Rectal smooth muscle tissue (tissue), 1 donor: ENCODE measurements around the gene TMF1.

Experiments used
- H3K27ac ChIP-seq: one replicate; pipeline ENCODE4 v1.7.0; 2013; ENCODE audit warnings: low read depth, low read length, inconsistent platforms
- H3K27me3 ChIP-seq: one replicate; pipeline ENCODE4 v1.7.0; 2013; ENCODE audit warnings: low read length; ENCODE audit not compliant: control insufficient read depth, insufficient read depth
- H3K36me3 ChIP-seq: one replicate; pipeline ENCODE4 v1.7.0; 2013; ENCODE audit warnings: low read length; ENCODE audit not compliant: control insufficient read depth, insufficient read depth
- H3K4me1 ChIP-seq: one replicate; pipeline ENCODE4 v1.7.0; 2013; ENCODE audit warnings: low read length; ENCODE audit not compliant: control insufficient read depth, insufficient read depth
- H3K4me3 ChIP-seq: one replicate; pipeline ENCODE4 v1.7.0; 2013; ENCODE audit warnings: low read length
- H3K9ac ChIP-seq: one replicate; pipeline ENCODE4 v1.7.0; 2013; ENCODE audit warnings: low read length

The TMF1 gene

DNA sequence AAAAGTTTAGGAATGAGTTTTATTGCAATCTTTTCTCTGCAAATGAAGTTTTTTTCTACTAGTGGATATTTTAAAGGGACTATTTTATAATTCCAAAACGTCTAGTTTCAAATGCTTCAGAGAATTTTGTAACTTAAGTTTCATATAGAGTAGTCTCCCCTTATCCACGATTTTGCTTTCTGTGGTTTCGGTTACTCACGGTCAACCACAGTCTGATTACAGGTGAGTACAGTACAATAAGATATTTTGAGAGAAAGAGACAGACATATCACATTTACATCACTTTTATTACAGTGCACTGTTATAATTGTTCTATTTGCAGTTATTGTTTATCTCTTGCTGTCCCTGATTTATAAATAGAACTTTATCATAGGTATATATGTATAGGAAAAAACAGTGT is 31.3 kb downstream of the TMF1 start:
- H3K36me3 ChIP-seq: peaks cover 12% of the 10 kb centered on the region
- H3K27ac ChIP-seq: no peak overlapping the region
- no peaks in the 10 kb centered on the region for H3K27me3 ChIP-seq
- H3K9ac ChIP-seq: no peak overlapping the region
- no peak overlapping the region for H3K4me3 ChIP-seq
- no peaks in the 10 kb centered on the region for H3K4me1 ChIP-seq

DNA sequence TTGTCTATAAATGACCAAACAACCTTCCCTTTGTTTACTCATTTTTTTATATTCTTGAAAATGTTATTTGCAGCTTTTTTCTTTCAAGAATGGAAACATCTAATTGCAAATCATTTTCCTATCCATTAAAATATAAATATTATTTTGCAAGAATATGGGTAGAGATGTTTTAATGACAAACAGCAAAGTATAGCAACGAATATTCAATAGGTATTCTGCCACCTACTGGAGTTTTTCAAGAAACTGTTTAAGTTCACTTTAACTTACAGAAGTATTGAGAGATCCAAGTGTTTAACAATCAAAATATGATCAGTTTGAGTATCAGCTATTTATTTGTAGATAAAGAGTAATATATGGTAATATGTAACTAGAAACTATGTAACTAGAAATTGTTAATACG is 31.7 kb downstream of the TMF1 start:
- Histone ChIP-seq H3K4me1 (no peaks in the 10 kb centered on the region), H3K9ac (no peak overlapping the region), H3K4me3 (no peak overlapping the region), H3K36me3 (peaks cover 11% of the 10 kb centered on the region), H3K27ac (no peak overlapping the region), H3K27me3 (no peaks in the 10 kb centered on the region)

DNA sequence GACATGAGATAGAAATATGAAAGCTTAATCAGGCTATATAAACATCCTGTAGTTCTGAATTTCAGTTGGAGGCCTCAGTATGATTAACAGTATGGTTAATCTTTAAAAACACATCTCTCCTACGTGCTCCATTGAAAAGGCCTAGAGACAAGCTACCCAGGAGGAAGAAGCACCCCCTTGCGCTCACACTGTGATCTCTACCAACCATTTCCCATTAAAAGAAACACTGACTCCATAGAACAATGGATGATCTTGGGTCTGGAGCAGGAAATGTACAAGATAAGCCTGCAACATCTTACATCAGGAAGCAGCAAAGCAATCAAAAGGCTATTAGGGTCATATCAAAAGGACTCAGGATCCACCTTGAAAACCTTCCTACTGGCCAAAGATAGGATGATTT is 35.2 kb downstream of the TMF1 start:
- H3K36me3 ChIP-seq: peaks cover 2% of the 10 kb centered on the region
- no peak overlapping the region for H3K9ac ChIP-seq
- H3K27me3 ChIP-seq: no peaks in the 10 kb centered on the region
- no peak overlapping the region for H3K4me3 ChIP-seq
- H3K27ac ChIP-seq: no peak overlapping the region
- H3K4me1 ChIP-seq: peaks cover 2% of the 10 kb centered on the region

- H3K4me1 ChIP-seq: peaks cover 3% of the 10 kb centered on the region
- H3K36me3 ChIP-seq: peaks cover 2% of the 10 kb centered on the region
- H3K27me3 ChIP-seq: no peaks in the 10 kb centered on the region
- no peak overlapping the region for H3K4me3 ChIP-seq
- no peak overlapping the region for H3K9ac ChIP-seq
- no peak overlapping the region for H3K27ac ChIP-seq
These were observed 36.0 kb downstream of the TMF1 start for GRCh38 chr3:69016102-69016501.

DNA sequence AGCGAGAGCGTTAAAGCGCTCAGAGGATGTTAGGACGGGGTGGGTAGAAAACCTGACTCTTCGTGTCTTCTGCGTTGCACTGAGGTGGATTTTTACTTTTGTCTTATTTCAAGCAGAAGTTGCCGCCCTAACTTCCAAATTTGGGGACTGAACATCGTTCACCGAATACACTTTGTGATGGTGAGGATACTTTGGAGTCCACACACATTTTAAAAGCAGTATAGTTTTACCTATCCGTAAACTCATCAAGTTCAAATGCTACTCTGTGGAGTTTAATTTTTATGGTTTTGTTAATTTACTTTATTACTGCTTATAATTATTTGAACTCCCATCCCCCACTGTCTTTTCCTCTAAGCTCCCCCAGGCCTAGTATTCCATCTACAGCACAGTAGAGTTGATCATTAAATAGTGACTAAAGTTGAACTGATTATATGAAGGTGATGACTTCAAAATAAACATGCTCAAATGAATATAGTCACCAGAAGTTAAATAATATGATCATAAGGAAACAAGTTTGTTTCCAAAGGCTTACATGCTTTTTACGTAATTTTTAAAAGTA is 38.0 kb downstream of the TMF1 start:
- Histone ChIP-seq H3K4me3 (peak overlapping the region; percentile 88), H3K4me1 (peaks cover 9% of the 10 kb centered on the region), H3K27ac (peak overlapping the region; percentile 96), H3K36me3 (peaks cover 2% of the 10 kb centered on the region), H3K9ac (no peak overlapping the region), H3K27me3 (no peaks in the 10 kb centered on the region)

GRCh38 chr3:69013253-69014021 is 38.7 kb downstream of the TMF1 start, which contains the start of gene EOGT:
TSS of gene EOGT (minus strand) at chr3:69013684. CDS start at chr3:69009846, 3,838 bp downstream.
- Histone ChIP-seq H3K36me3 (peaks cover 2% of the 10 kb centered on the region), H3K4me1 (peaks cover 12% of the 10 kb centered on the region), H3K9ac (peak within 1 kb of the TSS; percentile 89), H3K27me3 (no peaks in the 10 kb centered on the region), H3K4me3 (peak within 1 kb of the TSS; percentile 88), H3K27ac (peak within 1 kb of the TSS; percentile 96)

GRCh38 chr3:69012800-69013252 is 39.3 kb downstream of the TMF1 start:
- no peaks in the 10 kb centered on the region for H3K27me3 ChIP-seq
- H3K36me3 ChIP-seq: peaks cover 4% of the 10 kb centered on the region
- H3K4me3 ChIP-seq: peak overlapping the region; percentile 88
- peak overlapping the region; percentile 89 for H3K9ac ChIP-seq
- peaks cover 12% of the 10 kb centered on the region for H3K4me1 ChIP-seq
- H3K27ac ChIP-seq: peak overlapping the region; percentile 96

- H3K27ac ChIP-seq: peak overlapping the region; percentile 96
- H3K4me3 ChIP-seq: peak overlapping the region; percentile 88
- H3K9ac ChIP-seq: peak overlapping the region; percentile 89
- H3K36me3 ChIP-seq: peaks cover 4% of the 10 kb centered on the region
- peaks cover 12% of the 10 kb centered on the region for H3K4me1 ChIP-seq
- no peaks in the 10 kb centered on the region for H3K27me3 ChIP-seq
These were observed 39.9 kb downstream of the TMF1 start for GRCh38 chr3:69012100-69012799.

GRCh38 chr3:69011096-69011730 is 40.9 kb downstream of the TMF1 start:
- Histone ChIP-seq H3K9ac (no peak overlapping the region), H3K36me3 (peaks cover 2% of the 10 kb centered on the region), H3K4me1 (peaks cover 12% of the 10 kb centered on the region), H3K27me3 (no peaks in the 10 kb centered on the region), H3K4me3 (no peak overlapping the region), H3K27ac (peak overlapping the region; percentile 96)

GRCh38 chr3:69009559-69010410 is 42.3 kb downstream of the TMF1 start:
- Histone ChIP-seq H3K9ac (no peak overlapping the region), H3K4me3 (no peak overlapping the region), H3K36me3 (peaks cover 2% of the 10 kb centered on the region), H3K4me1 (peaks cover 12% of the 10 kb centered on the region), H3K27ac (peak overlapping the region; percentile 54), H3K27me3 (no peaks in the 10 kb centered on the region)

DNA sequence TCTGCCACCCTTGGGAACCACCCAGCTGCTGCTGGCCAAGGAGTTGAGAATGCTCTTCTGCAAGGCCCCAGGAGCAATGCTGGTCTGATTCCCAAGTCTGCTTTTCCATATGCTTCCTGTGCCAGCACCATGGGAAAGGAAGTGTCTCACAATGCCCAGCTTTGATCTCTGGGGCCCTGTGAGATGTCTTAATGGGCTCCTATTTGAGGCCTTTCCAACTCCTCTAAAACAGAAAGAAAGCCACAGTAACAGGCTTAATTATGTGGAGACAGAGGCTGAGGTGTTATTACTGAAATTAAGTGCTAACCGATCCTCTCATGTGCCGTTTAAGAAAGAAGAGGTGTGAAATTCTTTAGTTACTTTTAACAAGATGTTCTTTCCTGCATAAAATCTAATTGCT is 43.2 kb downstream of the TMF1 start:
- Histone ChIP-seq H3K4me1 (peaks cover 11% of the 10 kb centered on the region), H3K36me3 (peaks cover 2% of the 10 kb centered on the region), H3K27me3 (no peaks in the 10 kb centered on the region), H3K9ac (no peak overlapping the region), H3K27ac (peak overlapping the region; percentile 54), H3K4me3 (no peak overlapping the region)
